ENCODE data around the gene HOXA4.
A peak's percentile ranks its signal among the peaks of the same experiment; 100 is the strongest.

HOXA4 gene

GRCh38 chr7:27159266-27160144 is 28.9 kb upstream of the HOXA4 start:
- no peak for DNase-seq (ENCODE audit: low read depth)
- no peak overlapping the region for H3K4me3 ChIP-seq (ENCODE audit: low read length)
- no peak for TF ChIP-seq CTCF (conservative IDR thresholded peaks at IDR 0.05; ENCODE audit: low read length)

GRCh38 chr7:27158436-27159265 is 28.1 kb upstream of the HOXA4 start:
- no peak for DNase-seq (ENCODE audit: low read depth)
- TF ChIP-seq CTCF (conservative IDR thresholded peaks at IDR 0.05; ENCODE audit: low read length): no peak
- H3K4me3 ChIP-seq (ENCODE audit: low read length): no peak overlapping the region

GRCh38 chr7:27157702-27158431 is 27.3 kb upstream of the HOXA4 start:
- DNase-seq (ENCODE audit: low read depth): no peak

GRCh38 chr7:27156916-27157701 is 26.6 kb upstream of the HOXA4 start:
- TF ChIP-seq CTCF (conservative IDR thresholded peaks at IDR 0.05; ENCODE audit: low read length): no peak
- peak overlapping the region; percentile 77 for H3K4me3 ChIP-seq (ENCODE audit: low read length)
- DNase-seq (ENCODE audit: low read depth): peak; percentile 44

More at GRCh38 chr7:27157702-27158431, 27.3 kb upstream of the HOXA4 start:
- H3K4me3 ChIP-seq (ENCODE audit: low read length): no peak overlapping the region
- no peak for TF ChIP-seq CTCF (conservative IDR thresholded peaks at IDR 0.05; ENCODE audit: low read length)

GRCh38 chr7:27156508-27156898 is 25.9 kb upstream of the HOXA4 start, which contains the start of gene HOXA7:
Gene HOXA7 (minus strand): TSS chr7:27156675. CDS start chr7:27156545, 130 bp downstream.
- peak within 1 kb of the TSS; percentile 77 for H3K4me3 ChIP-seq (ENCODE audit: low read length)
- DNase-seq (ENCODE audit: low read depth): peak; percentile 74
- TF ChIP-seq CTCF (conservative IDR thresholded peaks at IDR 0.05; ENCODE audit: low read length): no peak

- TF ChIP-seq CTCF (conservative IDR thresholded peaks at IDR 0.05; ENCODE audit: low read length): no peak; the same call in 1 of the 2 replicates
- peak overlapping the region; percentile 77 for H3K4me3 ChIP-seq (ENCODE audit: low read length)
- peak; percentile 45 for DNase-seq (ENCODE audit: low read depth)
These were observed 25.4 kb upstream of the HOXA4 start for GRCh38 chr7:27155816-27156507.
